ENCODE measurements around the gene VPS18.

- TF ChIP-seq CTCF (IDR thresholded peaks at IDR 0.05; ENCODE audit: low read depth, low read length) (no peak), EZH2phosphoT487 (IDR thresholded peaks at IDR 0.05; ENCODE audit: low read depth) (no peak)
Measured at GRCh38 chr15:40941068-40941527, 46.8 kb downstream of the VPS18 start.

Data from OCI-LY3 (cell line).